GM19351 (cell line): ENCODE data around the gene TAS2R60.
A peak's percentile ranks its signal among the peaks of the same experiment; 100 is the strongest.
"Not testable (repeated sequence)": the region's sequence is repeated elsewhere in the genome, so short reads cannot be mapped to it uniquely, and the experiment has no call there.

ENCODE experiments used
- ATAC-seq: cut with Tn5 transposase; IDR thresholded peaks from one replicate; pipeline ENCODE4 v1.9.1; 2021; ENCODE audit warnings: mild to moderate bottlenecking, moderate library complexity; ENCODE audit not compliant: unreplicated experiment

Gene TAS2R60

DNA sequence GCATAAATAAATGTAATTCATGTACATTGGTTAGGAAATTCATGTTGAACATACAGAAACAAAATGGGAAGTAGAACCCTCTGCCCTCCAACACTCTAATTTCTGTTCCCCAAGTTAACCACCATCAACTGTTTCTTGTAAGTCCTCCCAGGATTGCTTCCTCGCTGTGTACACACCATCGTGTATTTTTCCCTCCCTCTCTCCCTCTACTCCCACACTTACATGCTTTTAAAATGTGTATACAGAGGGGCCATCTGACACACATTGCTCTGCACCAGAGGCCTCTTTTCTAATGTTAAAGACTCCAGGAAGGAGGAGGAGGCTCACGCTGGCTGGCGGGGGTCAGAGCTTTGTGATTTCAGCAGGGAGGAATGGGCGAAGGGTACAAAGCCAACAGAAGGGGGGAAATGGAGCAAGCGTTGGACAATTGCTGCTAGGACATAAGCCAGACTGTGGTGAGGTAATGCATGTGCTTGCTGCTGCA lies 32.7 kb upstream of the TAS2R60 start:
- no peak for ATAC-seq

GRCh38 chr7:143411976-143412708 lies 31.1 kb upstream of the TAS2R60 start:
- ATAC-seq: no peak

- ATAC-seq: no peak
These were observed 30.1 kb upstream of the TAS2R60 start for GRCh38 chr7:143413123-143413522.

- ATAC-seq: not testable (repeated sequence)
These were observed 28.0 kb upstream of the TAS2R60 start for GRCh38 chr7:143415209-143415608.

DNA sequence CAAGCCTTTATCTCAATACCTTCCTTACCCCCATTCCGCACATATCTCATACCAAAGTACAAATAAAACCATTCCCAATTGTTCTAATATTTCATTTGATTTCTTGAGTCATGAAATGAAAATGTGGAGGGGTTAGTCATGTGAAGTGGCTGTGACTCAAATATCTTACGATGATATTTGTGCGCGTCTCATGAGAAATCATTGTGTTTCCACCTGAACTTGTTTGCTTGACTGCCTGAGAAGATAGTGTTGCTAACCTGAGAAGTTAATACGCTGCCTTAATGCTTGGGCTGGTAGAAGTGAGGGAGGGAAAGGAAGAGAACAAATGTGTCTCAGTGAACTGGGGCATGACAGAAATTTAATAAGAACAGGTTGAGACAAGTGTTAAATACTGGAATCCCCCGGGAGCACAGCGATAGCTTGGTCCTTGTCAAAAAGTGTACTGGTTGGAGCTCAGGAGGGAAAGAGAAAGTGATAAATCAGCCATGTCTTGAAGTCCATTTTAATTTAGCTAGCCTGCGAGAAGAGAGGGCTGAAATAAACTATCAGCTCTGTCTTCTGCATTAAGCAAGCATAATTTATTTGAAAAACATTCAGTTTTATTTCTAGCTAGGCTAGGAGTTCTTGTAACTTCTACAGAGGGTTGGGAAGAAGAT lies 27.4 kb upstream of the TAS2R60 start:
- no peak for ATAC-seq

- peak; percentile 76 for ATAC-seq
These were observed 26.6 kb upstream of the TAS2R60 start for GRCh38 chr7:143416565-143417149.

DNA sequence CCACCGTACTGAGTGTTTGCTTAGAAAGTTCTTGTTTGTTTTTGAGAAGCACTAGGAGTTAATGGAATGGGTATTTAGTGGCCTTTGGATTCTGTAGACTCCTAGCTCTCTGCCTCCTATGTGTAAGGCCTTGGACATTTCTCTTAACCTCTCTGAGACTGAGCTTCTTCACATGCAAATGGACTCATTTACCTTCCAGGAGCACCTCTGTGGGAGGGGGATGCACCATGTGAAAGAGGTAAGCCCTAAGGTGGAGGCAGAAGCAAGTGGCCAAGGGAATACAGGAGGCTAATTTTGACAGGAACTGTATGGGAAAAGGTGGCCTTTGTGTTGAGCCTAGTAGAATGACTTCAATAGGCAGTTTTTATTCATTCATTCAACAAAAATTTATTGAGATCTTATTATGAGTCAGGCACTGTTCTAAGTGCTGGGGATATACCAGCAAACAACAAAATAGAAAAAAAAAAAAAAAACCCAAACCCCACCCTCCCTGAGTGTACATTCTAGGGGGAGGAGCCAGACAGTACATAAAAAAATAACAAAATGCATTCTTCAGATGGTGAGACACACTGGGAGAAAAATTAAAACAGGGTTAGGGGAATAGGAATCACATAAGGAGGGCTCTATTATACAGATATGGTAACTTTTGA lies 25.4 kb upstream of the TAS2R60 start:
- ATAC-seq: no peak

- ATAC-seq: no peak
These were observed 24.4 kb upstream of the TAS2R60 start for GRCh38 chr7:143418681-143419458.

GRCh38 chr7:143419880-143420279 lies 23.4 kb upstream of the TAS2R60 start:
- no peak for ATAC-seq

- ATAC-seq: not testable (repeated sequence)
These were observed 22.6 kb upstream of the TAS2R60 start for GRCh38 chr7:143420624-143421023.

GRCh38 chr7:143422033-143422432 lies 21.2 kb upstream of the TAS2R60 start:
- no peak for ATAC-seq

GRCh38 chr7:143424476-143424875 lies 18.8 kb upstream of the TAS2R60 start:
- not testable (repeated sequence) for ATAC-seq

- ATAC-seq: no peak
These were observed 16.6 kb upstream of the TAS2R60 start for GRCh38 chr7:143426479-143427142.

- ATAC-seq: no peak
These were observed 13.2 kb upstream of the TAS2R60 start for GRCh38 chr7:143429770-143430698.

GRCh38 chr7:143431109-143431508 lies 12.1 kb upstream of the TAS2R60 start:
- no peak for ATAC-seq

DNA sequence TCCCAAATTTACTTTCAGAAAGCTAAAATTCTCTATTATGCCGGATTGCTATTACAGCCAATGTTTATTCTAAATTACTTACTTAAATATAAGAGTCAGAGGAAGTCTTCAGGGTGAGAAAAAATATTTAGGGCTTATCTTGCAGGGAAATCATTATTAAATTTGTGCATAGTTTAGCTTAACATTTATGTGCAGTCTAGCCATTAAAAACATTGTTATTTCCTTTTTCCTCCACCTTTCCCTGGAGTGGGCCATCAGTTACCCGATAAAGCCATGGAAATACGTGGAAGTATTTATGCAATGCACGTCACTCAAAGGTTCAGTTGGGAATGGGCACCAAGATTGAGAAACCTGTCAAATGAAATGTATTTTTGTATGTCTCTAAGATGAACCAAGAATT lies 9.5 kb upstream of the TAS2R60 start:
- ATAC-seq: no peak

- ATAC-seq: no peak
These were observed 8.6 kb upstream of the TAS2R60 start for GRCh38 chr7:143434660-143435059.

GRCh38 chr7:143435266-143435665 lies 8.0 kb upstream of the TAS2R60 start:
- no peak for ATAC-seq

GRCh38 chr7:143436325-143436946 lies 6.8 kb upstream of the TAS2R60 start:
- peak; percentile 76 for ATAC-seq
